ENCODE data around the gene CDADC1. TPM values are rescaled to one million over a fixed set of nuclear protein-coding genes. Genes with fewer than 3 reads are reported as not detected.

The CDADC1 gene
- polyA plus RNA-seq, 1 donor from 2014 or later: 11.6 TPM

DNA sequence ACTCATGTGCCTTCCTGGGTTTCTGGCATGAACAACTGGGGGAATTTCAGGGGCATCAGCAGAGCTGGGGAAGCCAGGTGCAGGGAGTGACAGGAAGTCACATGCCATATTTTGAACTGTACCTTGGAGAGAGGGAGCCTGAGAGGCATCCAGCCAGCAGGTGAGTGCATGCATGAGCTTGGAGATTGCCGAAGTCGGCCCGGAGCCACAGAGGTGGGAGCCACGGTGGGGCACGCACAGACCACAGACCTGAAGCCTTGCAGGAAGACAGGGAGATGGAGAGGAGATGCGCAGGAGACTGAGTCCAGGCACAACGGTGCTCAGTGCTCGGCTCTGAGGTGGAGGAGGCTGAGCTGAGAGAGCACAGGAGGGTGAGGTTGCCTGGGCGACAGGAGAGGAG, 55.1 kb downstream of the CDADC1 start:
- H3K9me3 ChIP-seq (ENCODE audit: low read length): no peaks in the 10 kb centered on the region
- H3K9ac ChIP-seq (ENCODE audit: low read length): no peak overlapping the region
- no peaks in the 10 kb centered on the region for H3K79me2 ChIP-seq (replicated peaks; ENCODE audit: insufficient read depth, low read length)
- TF ChIP-seq POLR2AphosphoS5 (IDR thresholded peaks at IDR 0.05) (no peak), EZH2 (IDR thresholded peaks at IDR 0.05; ENCODE audit: borderline replicate concordance, insufficient read depth, low read length, poor library complexity, severe bottlenecking) (no peak), RAD21 (conservative IDR thresholded peaks at IDR 0.05) (no peak), SMC3 (conservative IDR thresholded peaks at IDR 0.05; ENCODE audit: poor library complexity) (no peak), EP300 (conservative IDR thresholded peaks at IDR 0.05; ENCODE audit: poor library complexity, severe bottlenecking) (no peak), MXI1 (conservative IDR thresholded peaks at IDR 0.05; ENCODE audit: poor library complexity, severe bottlenecking) (no peak), TAF1 (IDR thresholded peaks at IDR 0.05; ENCODE audit: low read depth) (no peak)
- TF ChIP-seq, protein P1, sequence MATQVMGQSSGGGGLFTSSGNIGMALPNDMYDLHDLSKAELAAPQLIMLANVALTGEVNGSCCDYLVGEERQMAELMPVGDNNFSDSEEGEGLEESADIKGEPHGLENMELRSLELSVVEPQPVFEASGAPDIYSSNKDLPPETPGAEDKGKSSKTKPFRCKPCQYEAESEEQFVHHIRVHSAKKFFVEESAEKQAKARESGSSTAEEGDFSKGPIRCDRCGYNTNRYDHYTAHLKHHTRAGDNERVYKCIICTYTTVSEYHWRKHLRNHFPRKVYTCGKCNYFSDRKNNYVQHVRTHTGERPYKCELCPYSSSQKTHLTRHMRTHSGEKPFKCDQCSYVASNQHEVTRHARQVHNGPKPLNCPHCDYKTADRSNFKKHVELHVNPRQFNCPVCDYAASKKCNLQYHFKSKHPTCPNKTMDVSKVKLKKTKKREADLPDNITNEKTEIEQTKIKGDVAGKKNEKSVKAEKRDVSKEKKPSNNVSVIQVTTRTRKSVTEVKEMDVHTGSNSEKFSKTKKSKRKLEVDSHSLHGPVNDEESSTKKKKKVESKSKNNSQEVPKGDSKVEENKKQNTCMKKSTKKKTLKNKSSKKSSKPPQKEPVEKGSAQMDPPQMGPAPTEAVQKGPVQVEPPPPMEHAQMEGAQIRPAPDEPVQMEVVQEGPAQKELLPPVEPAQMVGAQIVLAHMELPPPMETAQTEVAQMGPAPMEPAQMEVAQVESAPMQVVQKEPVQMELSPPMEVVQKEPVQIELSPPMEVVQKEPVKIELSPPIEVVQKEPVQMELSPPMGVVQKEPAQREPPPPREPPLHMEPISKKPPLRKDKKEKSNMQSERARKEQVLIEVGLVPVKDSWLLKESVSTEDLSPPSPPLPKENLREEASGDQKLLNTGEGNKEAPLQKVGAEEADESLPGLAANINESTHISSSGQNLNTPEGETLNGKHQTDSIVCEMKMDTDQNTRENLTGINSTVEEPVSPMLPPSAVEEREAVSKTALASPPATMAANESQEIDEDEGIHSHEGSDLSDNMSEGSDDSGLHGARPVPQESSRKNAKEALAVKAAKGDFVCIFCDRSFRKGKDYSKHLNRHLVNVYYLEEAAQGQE (IDR thresholded peaks at IDR 0.05; ENCODE audit: borderline replicate concordance): no peak
- TF ChIP-seq, protein P2, sequence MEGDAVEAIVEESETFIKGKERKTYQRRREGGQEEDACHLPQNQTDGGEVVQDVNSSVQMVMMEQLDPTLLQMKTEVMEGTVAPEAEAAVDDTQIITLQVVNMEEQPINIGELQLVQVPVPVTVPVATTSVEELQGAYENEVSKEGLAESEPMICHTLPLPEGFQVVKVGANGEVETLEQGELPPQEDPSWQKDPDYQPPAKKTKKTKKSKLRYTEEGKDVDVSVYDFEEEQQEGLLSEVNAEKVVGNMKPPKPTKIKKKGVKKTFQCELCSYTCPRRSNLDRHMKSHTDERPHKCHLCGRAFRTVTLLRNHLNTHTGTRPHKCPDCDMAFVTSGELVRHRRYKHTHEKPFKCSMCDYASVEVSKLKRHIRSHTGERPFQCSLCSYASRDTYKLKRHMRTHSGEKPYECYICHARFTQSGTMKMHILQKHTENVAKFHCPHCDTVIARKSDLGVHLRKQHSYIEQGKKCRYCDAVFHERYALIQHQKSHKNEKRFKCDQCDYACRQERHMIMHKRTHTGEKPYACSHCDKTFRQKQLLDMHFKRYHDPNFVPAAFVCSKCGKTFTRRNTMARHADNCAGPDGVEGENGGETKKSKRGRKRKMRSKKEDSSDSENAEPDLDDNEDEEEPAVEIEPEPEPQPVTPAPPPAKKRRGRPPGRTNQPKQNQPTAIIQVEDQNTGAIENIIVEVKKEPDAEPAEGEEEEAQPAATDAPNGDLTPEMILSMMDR (IDR thresholded peaks at IDR 0.05; ENCODE audit: poor library complexity, severe bottlenecking): no peak
- H3K27me3 ChIP-seq (ENCODE audit: insufficient read depth, low read depth, low read length): no peaks in the 10 kb centered on the region
- no peak overlapping the region for H3K4me2 ChIP-seq (ENCODE audit: low read length)
- no peak overlapping the region for H2AFZ ChIP-seq (ENCODE audit: low read depth, low read length)
- no peaks in the 10 kb centered on the region for H4K20me1 ChIP-seq (ENCODE audit: insufficient read depth)
- H3K9me2 ChIP-seq (ENCODE audit: insufficient read depth, low read length): no peaks in the 10 kb centered on the region
- no peaks in the 10 kb centered on the region for H3F3A ChIP-seq (ENCODE audit: insufficient read depth, low read length, poor library complexity, severe bottlenecking)
- H3K4me3 ChIP-seq (ENCODE audit: low read length): no peak overlapping the region
- H3K27ac ChIP-seq (ENCODE audit: low read length): no peak overlapping the region
- H3K36me3 ChIP-seq (ENCODE audit: insufficient read depth, low read length): no peaks in the 10 kb centered on the region

DNA sequence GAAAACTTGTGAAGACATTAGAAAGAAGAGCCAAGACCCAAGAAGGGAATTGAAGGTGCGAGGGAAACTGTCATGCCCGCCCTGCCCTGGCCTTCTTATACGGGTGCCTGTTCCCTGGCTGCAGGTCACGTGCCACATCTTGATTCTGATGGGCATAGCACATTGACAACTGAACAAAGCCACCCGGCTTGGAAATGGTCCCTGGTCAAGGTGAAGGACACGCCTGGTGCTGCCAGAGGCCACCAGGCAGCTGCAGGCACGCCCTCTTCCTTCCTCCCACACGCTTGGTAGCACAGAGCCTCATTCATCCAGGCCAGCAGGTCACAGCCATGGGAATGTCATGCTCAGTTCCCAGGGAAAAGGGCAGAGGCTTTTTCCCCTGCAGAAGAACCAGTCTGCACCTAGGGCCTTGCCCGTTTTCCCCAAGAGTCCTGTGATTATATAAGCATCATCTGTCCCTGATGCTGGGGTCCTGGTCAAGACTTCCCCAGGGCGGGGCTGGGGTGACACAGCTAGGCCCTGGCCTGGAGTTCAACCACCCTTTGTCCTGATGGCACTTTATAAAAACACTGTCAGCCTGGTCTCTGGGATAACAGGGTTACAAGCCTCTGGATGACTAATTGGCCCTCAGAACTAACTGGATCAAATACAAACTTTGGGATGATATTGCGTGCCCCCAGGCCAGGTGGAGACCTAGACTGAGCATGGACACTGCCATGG, 56.0 kb downstream of the CDADC1 start:
- H3K9me2 ChIP-seq (ENCODE audit: insufficient read depth, low read length): no peaks in the 10 kb centered on the region
- H4K20me1 ChIP-seq (ENCODE audit: insufficient read depth): no peaks in the 10 kb centered on the region
- no peaks in the 10 kb centered on the region for H3F3A ChIP-seq (ENCODE audit: insufficient read depth, low read length, poor library complexity, severe bottlenecking)
- no peaks in the 10 kb centered on the region for H3K36me3 ChIP-seq (ENCODE audit: insufficient read depth, low read length)
- no peak overlapping the region for H3K4me2 ChIP-seq (ENCODE audit: low read length)
- no peak overlapping the region for H3K9ac ChIP-seq (ENCODE audit: low read length)
- no peaks in the 10 kb centered on the region for H3K27me3 ChIP-seq (ENCODE audit: insufficient read depth, low read depth, low read length)
- H3K4me3 ChIP-seq (ENCODE audit: low read length): no peak overlapping the region
- no peak overlapping the region for H2AFZ ChIP-seq (ENCODE audit: low read depth, low read length)
- H3K9me3 ChIP-seq (ENCODE audit: low read length): no peaks in the 10 kb centered on the region
- TF ChIP-seq MXI1 (conservative IDR thresholded peaks at IDR 0.05; ENCODE audit: poor library complexity, severe bottlenecking) (no peak), RAD21 (conservative IDR thresholded peaks at IDR 0.05) (no peak), EZH2 (IDR thresholded peaks at IDR 0.05; ENCODE audit: borderline replicate concordance, insufficient read depth, low read length, poor library complexity, severe bottlenecking) (no peak), TAF1 (IDR thresholded peaks at IDR 0.05; ENCODE audit: low read depth) (no peak), SMC3 (conservative IDR thresholded peaks at IDR 0.05; ENCODE audit: poor library complexity) (no peak), EP300 (conservative IDR thresholded peaks at IDR 0.05; ENCODE audit: poor library complexity, severe bottlenecking) (no peak), POLR2AphosphoS5 (IDR thresholded peaks at IDR 0.05) (no peak)
- TF ChIP-seq, protein P2 (IDR thresholded peaks at IDR 0.05; ENCODE audit: poor library complexity, severe bottlenecking): no peak
- TF ChIP-seq, protein P1 (IDR thresholded peaks at IDR 0.05; ENCODE audit: borderline replicate concordance): no peak
- H3K27ac ChIP-seq (ENCODE audit: low read length): no peak overlapping the region
- H3K79me2 ChIP-seq (replicated peaks; ENCODE audit: insufficient read depth, low read length): no peaks in the 10 kb centered on the region

All from neural cell (in vitro differentiated cells).